AG20443 (cell line): ENCODE data around the gene TJP3.
"Not testable (repeated sequence)": the region's sequence is repeated elsewhere in the genome, so short reads cannot be mapped to it uniquely, and the experiment has no call there.

ENCODE experiments used
- DNase-seq: peaks from one replicate; pipeline ENCODE4 v3.0.0; 2012; ENCODE audit warnings: low spot score, mixed read lengths

Gene TJP3

DNA sequence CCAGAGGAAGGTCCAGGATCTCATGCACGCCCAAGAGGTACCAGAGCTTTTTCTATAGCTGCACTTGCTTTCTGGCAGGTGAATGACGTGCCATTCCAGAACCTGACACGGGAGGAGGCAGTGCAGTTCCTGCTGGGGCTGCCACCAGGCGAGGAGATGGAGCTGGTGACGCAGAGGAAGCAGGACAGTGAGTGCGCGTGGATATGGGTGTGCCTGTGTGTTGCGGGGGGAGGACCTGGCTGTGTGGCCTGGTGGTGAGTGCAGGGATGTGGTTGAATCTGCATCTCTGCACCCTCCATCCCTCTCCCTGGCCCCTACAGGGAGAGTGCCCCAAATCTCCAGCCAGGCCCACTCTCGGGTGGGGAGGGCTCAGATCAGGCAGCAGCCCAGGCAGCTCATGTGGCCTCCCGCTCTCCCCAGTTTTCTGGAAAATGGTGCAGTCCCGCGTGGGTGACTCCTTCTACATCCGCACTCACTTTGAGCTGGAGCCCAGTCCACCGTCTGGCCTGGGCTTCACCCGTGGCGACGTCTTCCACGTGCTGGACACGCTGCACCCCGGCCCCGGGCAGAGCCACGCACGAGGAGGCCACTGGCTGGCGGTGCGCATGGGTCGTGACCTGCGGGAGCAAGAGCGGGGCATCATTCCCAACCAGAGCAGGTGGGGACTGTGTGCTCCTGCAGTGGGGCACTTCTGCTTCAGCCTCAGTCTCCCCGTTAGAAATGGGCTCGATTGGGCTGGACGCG lies 30.5 kb downstream of the TJP3 start:
- DNase-seq, result no peak

DNA sequence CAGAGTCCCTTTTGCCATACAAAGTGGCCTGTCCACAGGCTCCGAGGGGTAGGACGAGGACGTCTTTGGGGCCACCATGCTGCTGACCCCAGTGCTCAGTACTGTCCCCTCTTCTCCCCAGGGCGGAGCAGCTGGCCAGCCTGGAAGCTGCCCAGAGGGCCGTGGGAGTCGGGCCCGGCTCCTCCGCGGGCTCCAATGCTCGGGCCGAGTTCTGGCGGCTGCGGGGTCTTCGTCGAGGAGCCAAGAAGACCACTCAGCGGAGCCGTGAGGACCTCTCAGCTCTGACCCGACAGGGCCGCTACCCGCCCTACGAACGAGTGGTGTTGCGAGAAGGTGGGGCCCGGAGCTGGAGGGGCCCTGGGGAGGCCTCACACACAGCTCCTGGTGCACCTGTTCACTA lies 32.2 kb downstream of the TJP3 start:
- DNase-seq, result no peak

DNA sequence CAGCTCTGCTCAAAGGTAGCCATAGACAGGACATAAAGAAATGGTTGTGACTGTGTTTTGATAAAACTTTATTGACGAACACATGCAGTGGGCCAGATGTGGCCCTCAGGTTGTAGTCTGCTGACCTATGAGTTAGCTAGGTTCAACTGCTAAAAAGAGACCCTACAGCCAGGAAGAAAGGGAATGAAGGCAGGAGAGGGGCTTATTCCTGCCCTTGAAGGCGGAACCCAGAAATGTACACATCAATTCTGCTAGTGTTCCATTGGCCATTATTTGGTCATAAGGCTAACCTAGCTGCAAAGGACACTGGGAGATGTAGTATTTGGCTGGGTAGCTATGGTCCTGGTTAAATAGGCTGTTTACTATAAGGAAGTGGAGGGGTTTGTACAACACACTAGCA lies 35.3 kb downstream of the TJP3 start:
- DNase-seq, result no peak

DNA sequence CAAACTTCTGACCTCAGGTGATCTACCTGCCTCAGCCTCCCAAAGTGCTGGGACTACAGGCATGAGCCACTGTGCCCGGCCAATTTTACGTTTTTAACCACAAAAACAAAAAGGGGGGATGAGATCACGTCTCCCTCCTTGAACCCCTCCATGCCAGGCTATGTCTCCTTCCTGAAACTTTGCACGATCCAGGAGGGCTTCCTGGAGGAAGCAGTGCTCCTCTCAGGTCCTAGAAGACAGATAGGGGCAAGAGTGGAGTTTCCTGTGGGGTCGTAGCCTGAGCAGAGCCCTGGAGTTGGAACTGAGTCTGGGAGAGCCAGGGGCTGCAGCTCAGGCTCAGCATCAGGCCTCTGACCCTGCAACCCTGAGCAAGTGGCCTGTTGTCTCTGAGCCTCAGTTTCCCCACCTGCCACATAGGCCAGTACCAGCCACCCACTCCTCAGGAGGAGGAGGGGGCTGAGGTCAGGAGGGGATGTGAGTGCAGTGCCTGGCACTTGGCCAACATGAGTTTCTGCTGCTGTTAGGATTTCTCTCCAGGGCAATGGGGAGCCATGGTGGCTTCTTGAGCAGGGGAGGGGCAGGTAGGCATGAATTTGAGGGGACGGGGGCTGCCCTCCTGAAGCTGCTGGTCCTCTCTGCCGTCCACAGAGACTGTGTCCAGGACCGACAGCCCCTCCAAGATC lies 37.3 kb downstream of the TJP3 start:
- DNase-seq, result no peak

DNA sequence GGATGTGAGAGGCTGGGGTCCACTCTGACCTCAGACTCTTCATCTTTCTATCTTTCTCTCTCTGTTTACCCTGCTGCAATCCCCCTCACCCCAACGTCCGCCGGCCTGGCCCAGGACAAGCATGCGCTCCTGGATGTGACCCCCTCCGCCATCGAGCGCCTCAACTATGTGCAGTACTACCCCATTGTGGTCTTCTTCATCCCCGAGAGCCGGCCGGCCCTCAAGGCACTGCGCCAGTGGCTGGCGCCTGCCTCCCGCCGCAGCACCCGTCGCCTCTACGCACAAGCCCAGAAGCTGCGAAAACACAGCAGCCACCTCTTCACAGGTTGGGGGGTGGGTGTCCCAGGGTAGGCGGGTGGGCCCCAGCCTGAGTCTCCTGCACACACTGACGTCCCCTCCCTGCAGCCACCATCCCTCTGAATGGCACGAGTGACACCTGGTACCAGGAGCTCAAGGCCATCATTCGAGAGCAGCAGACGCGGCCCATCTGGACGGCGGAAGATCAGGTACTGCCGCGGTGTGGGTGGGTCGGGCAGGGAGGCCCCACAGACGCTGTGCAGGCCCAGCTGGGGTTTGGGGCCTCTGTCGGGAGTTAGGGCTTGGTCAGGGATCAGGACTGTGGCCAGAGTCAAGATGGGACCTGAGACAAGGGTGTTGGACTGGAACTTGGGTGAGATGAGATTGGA lies 38.3 kb downstream of the TJP3 start:
- no peak for DNase-seq

DNA sequence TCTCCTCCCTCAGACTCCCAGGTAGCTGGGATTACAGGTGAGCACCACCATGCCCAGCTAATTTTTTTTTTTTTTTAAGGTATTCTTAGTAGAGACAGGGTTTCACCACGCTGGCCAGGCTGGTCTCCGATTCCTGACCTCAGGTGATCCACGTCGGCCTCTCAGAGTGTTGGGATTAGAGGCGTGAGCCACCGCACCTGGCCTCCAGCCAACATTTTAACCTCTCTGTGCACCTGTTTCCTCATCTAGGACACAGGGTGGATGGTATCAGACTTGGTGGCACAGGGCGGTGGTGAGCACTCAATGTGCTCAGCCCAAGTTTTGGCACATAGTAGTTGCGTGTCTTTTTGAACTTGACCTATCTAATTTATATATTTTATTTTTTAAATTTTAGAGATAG lies 40.8 kb downstream of the TJP3 start:
- DNase-seq, result no peak

DNA sequence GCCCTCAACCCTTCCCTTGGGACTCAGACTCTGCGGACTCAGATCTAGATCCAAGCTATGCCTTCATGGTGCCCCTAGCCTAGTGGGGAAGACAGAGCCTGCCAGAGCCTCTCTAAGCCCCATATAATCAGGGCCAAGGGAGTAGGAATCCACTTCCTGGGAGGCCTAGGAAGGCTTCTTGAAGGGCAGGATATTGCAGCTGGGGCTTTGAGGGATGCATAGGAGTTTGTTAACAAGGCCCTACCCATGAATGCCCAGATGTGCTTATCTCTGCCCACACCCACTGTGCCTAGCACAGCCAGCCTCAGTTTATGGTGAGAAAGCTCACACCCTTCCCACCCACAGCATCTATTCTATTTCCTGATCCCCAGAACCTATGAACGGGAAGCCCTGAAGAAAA lies 42.0 kb downstream of the TJP3 start:
- no peak for DNase-seq

DNA sequence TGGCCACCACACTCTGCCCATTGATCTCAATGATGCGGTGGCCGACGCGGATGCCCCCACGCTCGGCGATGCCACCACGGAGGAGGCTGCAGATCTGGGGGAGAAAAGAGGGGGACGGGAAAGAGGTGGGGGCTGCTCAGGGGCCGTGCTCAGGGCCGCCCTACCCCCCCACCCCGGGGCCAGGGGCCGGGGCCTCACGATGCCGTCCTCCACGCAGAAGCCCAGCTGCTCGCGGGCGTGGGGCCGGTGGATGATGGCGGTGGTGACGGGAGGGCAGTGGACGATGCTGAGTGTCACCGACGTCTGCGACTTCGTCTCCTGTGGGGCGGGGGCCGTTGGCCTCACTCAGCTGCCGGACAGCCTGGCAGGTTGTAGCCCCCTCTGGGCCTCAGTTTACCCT lies 43.1 kb downstream of the TJP3 start:
- no peak for DNase-seq

DNA sequence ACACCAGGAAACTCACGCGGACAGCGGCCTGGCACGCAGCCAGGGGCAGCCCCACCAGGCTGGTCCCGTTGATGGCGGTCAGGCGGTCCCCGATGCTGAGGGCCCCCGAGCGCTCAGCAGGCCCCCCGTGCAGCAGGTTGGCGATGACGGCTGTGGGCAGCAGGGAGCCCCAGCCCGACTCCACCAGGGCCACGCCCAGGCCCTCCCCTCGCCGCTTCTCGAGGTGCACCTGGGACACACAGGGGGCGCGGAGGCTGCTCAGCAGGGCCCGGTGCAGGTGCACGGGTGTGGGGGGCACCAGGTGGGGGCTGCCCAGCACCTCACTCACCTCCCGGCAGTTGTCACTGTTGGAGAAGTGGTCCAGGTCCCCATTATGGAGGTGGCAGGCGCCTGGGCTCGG lies 44.3 kb downstream of the TJP3 start:
- DNase-seq, result no peak

DNA sequence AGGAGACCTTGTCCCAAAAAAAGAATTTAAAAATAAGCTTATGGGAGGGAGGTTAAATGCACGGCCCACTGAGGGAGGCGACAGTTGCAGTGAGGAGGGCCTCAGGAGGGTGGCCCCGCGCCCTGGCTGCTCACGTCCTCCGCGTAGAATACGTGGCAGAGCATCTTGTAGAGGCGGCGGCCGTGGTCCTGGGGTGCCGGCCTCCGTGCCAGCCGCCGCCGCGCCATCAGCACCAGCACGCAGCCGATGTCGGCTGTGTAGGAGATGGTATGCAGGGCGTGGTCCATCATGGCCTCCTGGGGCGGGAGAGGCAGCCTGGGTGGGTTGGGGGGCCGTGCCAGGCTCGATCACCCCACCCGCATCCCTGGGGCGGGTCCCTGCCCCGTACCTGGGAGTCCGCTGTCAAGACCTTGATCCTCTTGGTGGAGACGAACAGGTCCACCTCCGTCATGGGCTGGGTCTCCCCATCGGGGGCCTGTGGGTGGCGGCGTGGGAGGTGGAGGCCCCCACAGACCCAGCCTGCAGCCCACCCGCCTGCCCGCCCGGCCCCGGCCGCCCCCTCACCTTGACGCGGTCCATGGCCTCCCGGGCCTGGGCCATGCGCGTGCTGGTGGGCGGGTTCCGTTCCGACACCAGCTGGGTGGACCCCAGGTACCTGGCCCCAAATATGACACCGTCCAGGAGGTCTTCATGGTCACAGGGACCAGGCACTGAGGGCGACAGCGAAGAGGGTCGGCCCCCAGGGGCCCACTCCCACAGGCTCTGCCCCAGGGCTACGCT lies 45.6 kb downstream of the TJP3 start:
- no peak for DNase-seq

DNA sequence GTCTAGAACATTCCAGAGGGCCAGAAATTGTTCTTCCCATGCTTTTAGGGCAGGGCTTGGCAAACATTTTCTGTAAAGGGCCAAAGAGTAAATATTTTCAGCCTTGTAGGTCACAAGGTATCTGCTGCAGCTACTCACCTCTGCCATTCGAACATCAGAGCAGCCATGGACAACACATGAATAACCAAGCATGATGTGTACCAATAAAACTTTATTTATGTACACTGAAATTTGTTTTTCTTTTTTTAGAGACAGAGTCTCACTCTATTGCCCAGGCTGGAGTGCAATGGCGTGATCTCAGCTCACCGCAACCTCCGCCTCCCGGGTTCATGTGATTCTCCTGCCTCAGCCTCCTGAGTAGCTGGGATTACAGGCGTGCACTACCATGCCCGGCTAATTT lies 49.5 kb downstream of the TJP3 start:
- not testable (repeated sequence) for DNase-seq

DNA sequence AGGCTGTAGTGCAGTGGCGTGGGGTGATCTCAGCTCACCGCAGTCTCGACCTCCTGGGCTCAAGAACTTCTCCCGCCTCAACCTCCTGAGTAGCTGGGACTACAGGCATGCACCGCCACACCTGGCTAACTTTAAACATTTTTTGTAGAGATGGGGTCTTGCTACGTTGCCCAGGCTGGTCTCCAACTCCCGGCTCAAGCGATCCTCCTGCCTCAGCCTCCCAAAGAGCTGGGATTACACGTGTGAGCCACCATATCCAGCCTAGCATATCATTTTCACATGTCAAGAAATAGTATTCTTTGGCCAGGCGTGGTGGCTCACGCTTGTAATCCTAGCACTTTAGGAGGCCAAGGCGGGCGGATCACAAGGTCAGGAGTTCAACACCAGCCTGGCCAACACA lies 50.1 kb downstream of the TJP3 start:
- not testable (repeated sequence) for DNase-seq

DNA sequence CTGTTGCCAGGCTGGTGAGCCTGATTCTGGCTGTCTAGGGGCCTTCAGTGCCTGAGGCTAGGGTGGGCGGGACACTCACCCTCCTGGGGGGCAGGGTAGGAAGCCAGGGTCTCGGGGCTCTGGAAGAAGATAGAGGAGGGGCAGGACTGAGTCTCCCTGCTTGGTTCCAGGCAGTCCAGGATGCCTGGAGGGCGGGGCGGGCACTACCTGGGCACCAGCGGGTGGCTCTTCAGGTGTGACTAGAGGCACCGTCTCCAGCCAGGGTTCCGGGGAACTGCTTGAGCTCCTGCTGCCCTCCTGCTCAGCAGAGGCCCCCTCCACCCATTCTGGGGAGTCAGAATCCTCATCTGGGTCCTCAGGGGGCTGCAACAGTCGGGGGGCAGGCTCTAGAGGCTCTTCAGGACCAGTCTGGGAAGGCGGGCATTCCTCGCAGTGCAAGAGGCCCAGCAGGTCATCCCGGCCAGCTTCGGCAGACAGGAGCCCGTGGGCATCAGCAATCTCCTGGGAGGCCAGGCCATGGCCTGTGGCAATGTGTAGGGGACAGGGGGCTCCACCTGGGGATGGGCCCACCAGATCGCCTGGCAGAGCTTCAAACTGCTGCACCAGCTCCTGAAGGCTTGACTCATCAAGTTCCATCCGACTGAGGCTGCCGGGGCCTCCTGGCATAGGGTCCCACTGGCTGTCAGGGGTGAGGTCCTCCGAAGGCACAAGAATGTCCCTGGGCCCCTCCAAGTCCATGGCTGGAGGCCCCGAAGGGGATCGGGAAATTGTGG lies 51.5 kb downstream of the TJP3 start:
- DNase-seq, result no peak

DNA sequence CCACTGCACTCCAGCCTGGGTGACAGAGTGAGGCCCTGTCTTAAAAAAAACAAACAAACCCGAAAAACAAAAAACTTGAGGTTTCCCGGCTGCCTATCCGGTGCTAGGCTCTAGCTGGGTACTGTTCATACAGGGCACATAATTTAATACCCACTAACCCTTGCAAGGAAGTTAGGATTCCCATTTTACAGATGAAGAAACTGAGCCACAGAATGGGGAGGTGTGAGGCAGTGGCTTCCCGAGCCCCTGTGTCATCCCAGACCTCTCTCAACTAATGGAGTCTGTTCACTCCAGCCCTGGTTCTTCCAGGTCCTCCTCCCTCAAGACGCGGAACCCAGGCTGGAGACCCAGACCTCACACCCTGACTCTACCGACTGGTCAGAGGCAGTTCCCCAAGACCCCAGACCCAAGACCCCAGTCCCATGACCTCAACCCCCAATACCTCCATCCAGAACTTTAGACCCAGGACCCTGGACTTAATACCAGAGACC lies 52.7 kb downstream of the TJP3 start:
- no peak for DNase-seq

DNA sequence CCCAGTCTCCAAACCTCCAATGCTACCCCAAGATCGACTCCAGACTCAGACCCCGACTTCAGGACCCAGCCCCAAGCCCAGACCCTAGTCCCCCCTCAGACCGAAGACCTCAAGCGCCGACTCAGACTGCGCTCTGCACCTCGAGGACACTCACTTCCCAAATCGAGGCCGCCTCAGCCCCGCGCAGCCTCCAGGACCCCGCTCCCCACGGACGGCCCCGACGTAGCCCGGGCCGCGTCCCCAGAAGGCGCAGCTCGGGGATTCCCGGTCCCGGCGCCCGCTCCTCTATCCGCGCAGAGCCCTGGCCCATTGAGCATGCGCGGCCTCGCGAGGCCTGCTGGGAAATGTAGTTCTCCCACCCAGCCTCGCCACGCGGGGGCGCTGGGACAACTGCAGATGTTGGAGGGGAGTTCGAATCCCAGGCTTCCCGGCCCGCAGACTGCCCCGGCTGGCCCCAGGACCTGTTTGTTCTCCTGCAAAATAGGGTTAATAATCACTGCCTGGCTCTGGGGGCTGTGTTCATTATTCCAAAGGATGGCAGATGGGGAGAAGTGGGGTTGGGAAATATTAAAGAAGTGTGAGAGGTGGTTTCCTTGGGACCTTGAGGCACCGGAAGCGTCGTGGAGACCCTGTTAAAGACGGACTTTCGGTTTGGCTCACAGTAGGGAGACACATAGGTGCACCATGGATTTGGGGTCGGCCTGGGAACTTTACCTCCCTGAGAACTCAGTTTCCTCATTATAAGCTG lies 53.4 kb downstream of the TJP3 start, which contains the start of gene APBA3:
TSS of gene APBA3 (minus strand) at position 311 of the 748 bp plus-strand sequence. CDS start 1,428 bp downstream, outside the sequence.
- peak; percentile 97 for DNase-seq

DNA sequence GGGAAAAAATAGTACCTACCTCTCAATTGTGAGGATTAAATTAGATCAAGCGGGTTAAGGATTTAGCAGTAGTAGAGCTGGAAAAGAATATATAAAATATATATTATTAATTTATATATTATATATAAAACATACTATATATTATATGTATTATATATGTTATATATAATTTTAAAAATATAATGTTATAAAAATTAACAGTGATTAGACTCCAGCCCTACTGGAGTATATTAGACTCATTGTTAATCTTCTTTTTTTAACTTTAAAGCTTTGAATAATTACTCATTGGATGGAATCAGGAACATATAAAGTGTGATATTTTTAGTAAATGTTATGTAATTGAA lies 53.9 kb downstream of the TJP3 start:
- no peak for DNase-seq

DNA sequence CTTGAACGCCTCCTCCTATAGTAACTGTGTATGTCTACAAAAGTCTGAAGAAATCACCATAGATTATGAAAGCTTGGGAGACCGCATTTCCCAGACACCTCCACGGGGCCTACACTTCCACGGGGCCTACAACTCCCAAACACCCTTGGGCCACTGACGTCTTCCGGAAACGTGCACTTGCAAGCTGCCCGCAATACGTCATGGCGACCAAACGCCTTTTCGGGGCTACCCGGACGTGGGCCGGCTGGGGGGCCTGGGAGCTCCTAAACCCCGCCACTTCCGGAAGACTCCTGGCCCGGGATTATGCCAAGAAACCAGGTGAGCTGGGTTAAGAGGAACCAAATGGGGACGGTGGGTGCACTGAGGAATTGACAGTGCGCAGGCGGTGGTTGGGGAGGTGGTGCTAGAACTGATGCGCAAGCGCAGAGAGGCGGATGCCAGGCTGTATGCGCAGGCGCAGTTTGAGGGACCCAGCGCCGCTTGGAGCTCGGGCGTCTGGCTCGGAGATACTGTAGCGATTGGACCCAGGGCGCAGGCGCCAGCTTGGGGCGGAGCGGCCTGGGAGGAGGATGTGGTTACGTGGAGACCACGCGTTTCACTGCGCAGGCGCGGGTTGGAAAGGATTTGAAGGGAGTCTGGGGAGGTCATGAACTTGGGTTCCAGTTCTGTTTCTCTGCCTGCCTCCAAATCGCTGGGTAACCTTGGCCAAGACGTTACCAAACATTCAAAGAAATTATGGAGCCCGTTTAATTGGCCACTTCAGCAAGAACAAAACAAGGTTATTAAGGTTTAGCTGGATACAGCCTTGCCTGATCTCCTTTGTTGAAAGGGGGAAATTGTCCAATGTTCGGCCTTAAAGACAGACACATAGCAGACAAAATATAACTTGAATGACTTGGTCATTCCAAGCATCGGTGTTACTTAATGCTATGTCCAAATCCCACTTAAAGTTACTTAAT lies 54.6 kb downstream of the TJP3 start, which contains the start of gene MRPL54:
TSS of gene MRPL54 (plus strand) at position 182 of the 959 bp plus-strand sequence. CDS start at position 201, 19 bp downstream.
- DNase-seq, result peak; percentile 100

DNA sequence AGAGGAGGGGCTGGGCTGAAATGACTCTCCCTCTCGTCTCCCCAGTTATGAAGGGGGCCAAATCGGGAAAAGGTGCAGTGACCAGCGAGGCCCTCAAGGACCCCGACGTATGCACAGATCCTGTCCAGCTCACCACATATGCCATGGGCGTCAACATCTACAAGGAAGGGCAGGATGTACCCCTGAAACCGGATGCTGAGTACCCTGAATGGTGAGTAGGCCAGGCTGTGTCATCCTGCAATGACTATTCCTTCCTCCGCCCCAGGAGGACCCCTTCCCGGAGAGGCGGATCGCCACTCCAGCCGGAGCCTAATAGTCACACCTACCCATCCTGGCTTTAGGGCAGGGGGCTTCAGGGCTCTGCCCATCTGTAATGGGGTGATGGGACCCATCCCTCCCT lies 56.9 kb downstream of the TJP3 start:
- DNase-seq, result no peak

DNA sequence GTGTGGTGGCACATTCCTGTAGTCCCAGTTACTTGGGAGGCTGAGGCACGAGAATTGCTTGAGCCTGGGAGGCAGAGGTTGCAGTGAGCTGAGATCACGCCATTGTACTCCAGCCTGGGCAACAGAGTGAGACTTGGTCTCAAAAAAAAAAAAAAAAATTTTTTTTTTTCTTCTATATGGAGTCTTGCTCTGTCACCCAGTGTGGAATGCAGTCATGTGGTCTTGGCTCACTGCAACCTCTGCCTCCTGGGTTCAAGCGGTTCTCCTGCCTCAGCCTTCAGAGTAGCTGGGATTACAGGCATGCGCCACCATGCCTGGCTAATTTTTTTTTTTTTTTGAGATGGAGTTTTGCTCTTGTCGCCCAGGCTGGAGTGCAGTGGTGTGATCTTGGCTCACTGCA lies 57.6 kb downstream of the TJP3 start:
- not testable (repeated sequence) for DNase-seq
